GM21515 (cell line): ENCODE results near the gene PRKRIP1.
"Not testable (repeated sequence)": the region's sequence is repeated elsewhere in the genome, so short reads cannot be mapped to it uniquely, and the experiment has no call there.

Experiments used
- ATAC-seq: cut with Tn5 transposase; IDR thresholded peaks from one replicate; pipeline ENCODE4 v1.9.1; 2021; ENCODE audit not compliant: unreplicated experiment

The PRKRIP1 gene

DNA sequence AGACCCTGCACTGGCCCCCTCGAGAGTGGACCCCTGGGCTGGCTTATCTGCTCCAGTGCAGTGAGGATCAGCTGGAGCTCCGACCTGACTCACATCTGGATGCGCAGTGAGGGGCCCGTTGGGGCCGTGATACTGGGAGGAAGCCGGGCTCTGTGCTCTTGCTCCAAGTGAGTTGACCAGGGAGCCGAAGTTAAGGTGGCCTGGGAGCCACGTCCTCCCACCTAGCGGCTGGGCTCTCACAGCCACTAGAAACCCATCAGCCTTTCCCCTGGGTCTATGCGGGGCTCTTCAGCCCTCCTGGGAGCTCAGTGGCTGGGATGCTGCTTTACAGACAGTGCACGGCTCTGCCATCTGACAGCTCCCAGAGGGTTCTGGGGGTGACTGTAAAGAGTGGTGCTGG, 59.4 kb downstream of the PRKRIP1 start:
- no peak for ATAC-seq

DNA sequence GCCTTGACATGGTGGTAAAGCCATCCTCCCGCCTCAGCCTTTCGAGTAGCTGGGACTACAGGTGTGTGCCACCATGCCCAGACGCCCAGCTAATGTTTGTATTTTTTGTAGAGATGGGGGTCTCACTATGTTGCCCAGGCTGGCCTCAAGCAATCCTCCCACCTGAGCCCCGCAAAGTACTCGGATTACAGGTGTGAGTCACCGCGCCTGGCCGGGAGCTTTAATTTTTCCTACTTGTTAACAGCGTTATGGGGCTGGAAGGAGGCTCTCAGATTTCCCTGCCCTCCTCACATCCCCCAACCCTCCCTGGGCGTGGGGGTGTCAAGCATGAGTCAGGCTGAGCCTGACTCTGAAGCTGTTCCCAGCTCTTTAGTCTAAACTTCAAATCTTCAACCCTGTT, 60.2 kb downstream of the PRKRIP1 start:
- ATAC-seq: no peak

DNA sequence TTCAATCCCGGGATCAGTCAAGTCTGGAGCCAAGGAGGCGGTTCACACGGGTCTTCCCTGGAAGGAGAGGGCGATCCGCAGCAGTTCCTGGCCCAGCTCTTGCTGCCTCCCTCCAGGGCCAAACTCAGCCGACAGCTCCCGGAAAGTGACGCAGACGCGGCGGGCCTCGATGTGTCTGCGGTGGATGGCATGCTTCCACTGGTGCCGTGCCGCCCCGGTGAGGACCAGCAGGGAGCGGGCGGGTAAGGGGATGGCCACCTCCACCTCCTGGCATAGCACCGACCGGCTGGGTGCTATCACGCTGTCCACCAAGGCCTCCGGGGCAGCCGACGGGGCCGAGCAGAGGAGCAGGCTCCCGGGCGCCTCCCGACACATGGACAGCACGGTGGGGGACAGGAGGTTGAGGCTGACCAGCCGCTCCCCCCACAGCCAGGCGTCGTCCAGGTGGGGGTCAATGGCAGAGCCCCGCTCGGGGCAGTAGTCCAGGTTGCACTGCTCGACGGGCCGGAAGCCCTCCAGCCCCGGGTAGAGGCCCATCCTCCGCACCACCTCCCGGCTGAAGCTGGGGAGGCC, 61.3 kb downstream of the PRKRIP1 start:
- ATAC-seq: no peak

DNA sequence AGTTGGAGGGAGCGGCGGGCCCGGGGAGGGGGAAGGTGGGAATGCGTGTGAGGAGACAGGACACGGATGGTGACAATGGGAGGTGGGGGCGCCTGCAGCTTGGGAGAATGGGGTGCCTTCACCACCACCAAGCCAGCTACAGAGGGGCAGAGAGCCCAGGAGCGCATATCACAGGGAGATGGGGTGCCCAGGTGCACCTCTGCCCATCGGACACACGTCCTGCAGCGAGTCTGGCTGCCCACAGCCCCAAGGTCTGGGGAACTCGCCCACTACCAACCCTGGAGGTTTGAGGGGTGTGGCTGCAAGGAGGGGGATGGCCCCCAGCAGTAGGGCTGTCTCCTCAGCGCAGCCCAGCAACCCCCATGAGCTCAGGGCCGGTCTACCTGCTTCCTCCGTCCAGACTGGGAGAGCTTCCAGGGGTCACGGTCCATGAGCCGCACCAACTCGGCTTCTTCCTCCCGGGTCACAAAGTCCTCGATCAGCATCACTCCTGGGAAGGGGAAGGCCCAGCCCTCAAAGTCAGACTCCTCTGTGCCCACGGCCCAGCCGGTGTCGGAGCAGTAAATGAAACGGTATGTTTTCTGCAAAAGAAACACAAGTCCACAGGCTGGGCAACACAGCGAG, 63.2 kb downstream of the PRKRIP1 start:
- no peak for ATAC-seq

DNA sequence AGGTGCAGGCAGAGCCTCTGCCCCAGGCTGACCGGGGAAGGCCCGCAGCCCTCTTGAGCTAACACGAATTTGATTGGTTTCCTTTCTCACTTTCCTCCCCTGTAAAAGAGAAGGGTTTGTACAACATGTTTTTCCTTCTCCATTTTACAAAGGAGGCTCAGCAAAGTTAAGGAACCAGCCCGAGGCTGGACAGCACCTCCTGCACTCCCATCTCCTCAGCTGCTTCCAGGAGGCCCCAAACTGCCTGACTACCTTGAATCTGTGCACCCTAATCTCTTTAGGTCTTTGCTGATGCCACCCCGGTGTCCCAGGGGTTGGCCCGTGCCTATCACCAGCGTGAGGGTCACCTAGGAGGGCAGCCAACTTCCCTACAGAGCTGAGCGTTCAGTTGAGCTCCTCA, 64.3 kb downstream of the PRKRIP1 start:
- no peak for ATAC-seq

DNA sequence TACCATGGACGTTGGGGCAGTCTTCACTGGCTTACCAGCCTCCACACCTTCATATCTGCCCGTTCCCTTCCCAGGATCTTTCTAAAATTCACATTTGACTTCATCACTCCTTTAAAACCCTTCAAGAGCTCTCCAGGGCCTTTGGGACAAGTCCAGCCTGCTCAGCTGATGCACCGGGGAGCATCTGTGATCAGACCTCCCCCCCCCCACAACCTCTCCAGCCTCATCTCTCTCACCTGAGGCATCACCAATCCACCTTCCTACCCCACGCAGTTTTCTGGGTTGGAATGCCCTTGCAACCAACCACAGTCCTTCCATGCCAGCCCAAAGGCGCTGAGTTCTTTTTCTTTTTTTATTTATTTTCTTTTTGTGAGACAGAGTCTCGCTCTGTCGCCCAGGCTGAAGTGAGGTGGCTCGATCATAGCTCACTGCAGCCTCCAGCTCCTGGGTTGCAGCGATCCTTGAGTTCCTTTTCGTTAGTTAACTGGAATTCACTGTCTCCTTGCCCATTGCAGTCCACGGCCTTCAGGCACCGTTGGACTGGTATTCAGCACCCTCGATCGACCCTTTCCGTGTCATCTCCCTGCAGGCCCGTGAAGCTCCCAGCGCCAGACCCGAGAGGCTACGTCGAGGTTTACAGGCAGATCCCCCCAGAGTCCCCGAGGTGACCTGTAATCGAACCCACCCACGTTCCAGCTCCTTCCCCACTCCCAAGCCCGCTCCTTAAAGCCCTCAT, 67.8 kb downstream of the PRKRIP1 start:
- peak; percentile 4 for ATAC-seq

DNA sequence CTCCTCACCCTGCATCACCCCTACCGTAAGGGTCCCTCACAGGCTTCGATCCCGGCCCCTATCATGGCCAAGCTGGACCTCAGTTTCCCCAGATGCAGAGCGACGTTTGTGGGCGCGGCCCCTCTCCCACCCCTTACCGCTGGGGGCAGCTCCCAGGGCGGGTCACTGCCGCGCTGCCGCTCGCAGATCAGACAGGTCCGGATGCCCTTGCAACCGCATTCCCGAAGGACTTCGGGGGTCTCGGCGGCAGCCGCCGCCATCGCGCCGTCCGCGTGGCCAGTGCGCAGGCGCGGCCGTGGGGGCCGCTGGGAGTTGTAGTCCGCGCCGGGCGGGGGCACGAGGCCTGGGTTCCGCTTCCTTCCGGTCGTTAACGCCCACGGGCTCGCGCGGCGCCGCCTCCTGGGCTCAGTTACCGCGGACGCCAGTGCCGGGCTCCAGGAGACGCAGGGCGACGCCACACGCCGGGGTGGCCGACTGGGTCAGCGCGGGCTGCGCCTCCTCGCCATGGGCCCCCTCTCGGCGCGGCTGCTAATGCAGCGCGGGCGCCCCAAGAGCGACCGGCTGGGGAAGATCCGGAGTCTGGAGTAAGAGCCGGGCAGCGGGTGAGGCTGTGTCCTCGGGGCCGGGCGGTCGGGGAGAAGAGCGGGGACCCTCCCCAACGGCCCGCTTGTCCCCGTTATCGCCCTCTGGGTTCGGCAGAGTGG, 68.6 kb downstream of the PRKRIP1 start, which contains the start of the genes ALKBH4 and LRWD1:
Gene ALKBH4 (minus strand): TSS at position 287 of the 704 bp plus-strand sequence. CDS start 27 bp downstream, at position 260.
Gene LRWD1 (plus strand): TSS at position 408 of the 704 bp plus-strand sequence. CDS start 97 bp downstream, at position 505.
- peak; percentile 84 for ATAC-seq

DNA sequence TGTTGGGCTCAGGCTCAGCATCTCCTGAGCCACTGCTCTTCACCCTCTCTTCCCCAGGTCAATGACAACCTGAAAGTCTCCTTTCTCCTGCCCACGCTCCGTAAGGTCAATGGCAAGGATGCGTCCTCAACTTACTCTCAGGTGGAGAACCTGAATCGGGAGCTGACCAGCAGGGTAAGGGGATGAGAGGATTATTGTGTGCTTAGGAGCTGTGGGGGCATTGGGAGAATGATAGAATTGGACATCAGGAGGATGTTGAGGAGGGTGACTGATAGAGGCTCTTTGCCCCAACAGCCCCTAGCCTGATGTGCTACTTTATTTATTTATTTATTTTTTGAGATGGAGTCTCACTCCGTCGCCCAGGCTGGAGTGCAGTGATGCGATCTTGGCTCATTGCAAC, 69.9 kb downstream of the PRKRIP1 start:
- no peak for ATAC-seq

DNA sequence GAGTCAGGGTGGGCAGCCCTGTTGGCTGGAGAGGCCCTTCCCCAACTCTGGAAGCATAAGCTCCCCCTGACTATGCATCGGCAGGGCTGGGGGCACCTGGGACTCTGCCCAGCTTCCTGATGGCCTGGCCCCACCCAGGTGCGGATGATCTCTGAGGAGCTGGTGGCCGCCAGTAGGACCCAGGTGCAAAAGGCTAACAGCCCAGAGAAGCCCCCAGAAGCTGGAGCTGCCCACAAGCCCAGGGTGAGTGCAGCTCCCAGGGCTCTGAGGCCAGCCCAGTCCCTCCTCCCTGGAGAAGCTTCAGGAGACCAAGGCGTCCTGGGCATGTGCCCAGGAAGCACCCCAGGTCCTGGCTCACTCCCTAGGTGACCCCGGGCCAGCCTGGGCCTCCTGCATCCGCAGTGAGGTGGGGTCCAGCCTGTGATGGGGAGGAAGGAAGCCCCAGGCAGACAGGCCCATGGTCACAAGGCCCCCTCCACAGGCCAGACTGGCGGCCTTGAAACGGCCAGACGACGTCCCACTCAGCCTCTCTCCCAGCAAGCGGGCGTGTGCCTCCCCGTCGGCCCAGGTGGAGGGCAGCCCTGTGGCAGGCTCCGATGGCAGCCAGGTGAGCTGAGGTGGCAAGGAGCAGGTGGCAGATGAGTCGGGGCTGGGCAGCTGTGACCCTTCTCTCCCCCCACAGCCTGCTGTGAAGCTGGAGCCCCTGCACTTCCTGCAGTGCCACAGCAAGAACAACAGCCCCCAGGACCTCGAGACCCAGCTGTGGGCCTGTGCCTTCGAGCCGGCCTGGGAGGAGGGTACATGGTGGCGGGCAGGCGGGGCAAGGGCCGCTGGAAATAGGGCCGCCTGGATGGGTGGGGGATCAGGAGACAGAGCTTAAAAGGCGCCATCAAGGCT, 71.7 kb downstream of the PRKRIP1 start:
- ATAC-seq: no peak

DNA sequence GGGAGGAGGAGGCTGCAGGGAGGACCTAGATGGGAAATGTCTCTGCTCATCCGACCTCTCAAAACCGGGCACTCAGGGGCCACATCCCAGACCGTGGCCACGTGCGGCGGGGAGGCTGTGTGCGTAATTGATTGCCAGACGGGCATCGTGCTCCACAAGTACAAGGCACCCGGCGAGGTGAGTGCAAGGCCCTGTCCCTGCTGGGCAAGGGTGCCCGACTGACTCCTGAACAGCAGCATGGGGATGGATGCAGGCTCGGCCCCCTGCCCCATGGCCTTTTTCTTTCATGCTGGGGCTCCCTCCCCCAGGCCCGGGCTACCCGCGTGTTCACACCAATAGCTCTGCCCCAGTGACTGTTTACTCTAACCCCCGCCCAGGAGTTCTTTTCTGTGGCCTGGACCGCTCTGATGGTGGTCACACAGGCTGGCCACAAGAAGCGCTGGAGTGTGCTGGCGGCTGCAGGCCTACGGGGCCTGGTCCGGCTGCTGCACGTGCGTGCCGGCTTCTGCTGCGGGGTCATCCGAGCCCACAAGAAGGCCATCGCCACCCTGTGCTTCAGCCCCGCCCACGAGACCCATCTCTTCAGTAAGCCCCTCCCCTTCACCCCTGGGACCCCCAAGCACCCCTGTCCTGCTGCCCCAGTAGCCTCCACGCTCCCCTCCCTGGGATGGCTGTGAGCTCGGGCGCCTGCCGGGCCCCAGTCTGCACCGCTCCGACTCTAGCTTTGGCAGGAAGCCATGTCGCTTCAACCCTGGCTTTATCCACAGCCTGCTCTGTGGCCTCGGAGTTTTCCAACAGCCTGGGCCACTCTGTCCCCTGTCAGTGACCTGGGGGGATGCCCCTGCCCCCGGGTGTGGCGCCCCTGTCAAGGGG, 72.6 kb downstream of the PRKRIP1 start:
- ATAC-seq: no peak

DNA sequence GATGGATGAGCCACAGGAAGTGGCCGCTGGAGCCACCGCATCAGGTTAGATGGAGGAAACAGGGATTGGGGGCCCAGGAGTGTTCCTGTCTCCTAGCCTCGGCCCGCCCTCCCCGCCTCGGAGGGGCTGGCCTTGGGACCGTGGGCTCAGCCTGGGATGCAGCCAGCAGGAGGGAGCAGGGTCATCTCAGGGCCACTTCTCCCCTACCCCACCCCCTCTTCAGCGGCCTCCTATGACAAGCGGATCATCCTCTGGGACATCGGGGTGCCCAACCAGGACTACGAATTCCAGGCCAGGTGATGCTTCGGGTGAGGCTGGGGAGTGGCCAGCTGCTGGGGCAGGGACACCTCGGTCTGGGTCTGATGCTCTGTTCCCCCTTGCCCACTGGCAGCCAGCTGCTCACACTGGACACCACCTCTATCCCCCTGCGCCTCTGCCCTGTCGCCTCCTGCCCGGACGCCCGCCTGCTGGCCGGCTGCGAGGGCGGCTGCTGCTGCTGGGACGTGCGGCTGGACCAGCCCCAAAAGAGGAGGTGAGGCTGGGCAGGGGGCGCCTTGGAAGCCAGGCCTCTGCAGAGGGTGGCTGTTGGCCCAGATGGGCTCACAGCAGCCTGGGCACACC, 73.3 kb downstream of the PRKRIP1 start:
- ATAC-seq: no peak

DNA sequence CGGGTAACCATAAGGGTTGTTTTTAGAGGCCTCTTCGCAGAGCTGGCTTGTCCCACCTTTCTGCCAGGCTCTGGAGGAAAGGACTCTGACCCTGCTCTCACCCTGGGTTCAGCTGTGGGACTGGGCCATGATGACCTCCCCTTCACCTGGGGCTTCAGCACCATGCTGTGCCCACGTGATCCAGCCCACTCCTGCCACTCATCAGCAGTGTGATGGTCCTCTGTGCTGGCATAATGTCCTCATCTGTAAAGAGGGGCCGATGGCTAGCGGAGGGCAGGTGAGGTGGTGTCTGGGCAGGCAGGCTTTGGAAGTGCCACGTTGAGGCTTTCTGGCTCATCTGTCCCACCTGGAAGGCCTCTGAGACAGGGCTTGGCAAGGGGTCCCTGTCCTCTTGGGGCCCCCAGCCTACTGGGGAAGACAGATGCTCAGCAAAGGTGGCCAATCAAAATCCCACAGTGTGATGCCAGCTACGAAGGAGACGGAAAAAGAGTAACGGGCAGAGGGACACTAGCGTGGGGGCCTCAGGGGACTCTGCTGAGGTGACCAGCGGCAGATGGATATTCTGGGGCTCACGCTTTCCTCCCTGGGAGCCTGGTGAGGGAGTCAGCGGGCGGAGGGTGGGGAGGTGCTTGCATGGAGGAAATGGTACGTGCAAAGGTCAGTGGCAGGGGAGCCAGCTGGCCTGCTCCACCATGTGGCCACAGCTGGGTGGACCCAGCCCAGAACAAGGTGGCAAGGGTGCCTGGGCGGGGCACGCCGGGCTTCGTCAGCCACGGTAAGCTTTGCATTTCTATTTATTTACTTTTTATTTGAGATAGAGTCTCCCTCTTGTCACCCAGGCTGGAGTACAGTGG, 74.0 kb downstream of the PRKRIP1 start:
- ATAC-seq: no peak

DNA sequence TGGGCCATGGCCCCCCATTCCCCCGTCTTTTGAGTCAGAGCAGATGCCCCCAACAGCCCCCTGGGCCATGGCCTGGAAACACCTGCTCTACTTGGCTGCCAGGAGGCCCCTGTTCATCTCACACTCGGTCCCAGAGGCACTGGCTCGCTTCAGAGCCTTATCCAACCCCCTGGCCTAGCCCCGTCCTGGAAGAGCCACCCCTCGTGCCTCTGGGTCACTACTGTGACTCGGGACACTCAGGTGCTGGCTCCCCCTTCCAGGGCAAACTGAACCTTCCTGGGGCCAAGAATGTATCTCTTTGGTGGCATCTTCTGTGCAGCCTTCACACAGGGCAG, 75.6 kb downstream of the PRKRIP1 start:
- no peak for ATAC-seq

DNA sequence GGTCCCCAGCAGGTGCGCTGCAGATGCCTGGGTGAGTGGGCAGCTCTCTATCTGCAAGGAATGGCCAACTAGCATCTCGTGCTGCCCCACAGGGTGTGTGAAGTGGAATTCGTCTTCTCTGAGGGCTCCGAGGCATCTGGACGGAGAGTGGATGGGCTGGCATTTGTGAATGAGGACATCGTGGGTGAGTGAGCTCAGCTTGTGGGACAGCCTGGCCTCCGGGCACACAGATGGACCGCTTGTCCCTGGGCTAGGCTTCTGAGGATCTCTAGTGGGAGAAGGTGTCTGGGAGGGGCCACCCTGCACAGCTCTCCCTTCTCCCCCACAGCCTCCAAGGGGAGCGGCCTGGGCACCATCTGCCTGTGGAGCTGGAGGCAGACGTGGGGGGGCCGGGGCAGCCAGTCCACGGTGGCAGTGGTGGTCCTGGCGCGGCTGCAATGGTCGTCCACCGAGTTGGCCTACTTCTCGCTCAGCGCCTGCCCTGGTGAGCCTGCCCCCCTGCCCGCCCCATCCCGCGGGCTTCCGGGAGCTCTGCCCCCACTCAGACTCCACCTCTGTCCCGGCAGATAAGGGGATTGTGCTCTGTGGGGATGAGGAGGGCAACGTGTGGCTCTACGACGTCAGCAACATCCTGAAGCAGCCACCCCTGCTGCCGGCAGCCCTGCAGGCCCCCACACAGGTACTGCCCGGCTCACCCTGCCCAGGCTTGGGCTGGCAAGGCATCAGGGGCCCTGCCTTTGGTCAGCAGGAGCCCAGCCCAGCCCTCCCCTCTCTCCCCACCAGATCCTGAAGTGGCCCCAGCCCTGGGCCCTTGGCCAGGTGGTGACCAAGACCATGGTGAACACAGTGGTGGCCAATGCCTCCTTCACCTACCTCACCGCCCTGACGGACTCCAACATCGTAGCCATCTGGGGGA, 76.2 kb downstream of the PRKRIP1 start:
- no peak for ATAC-seq

DNA sequence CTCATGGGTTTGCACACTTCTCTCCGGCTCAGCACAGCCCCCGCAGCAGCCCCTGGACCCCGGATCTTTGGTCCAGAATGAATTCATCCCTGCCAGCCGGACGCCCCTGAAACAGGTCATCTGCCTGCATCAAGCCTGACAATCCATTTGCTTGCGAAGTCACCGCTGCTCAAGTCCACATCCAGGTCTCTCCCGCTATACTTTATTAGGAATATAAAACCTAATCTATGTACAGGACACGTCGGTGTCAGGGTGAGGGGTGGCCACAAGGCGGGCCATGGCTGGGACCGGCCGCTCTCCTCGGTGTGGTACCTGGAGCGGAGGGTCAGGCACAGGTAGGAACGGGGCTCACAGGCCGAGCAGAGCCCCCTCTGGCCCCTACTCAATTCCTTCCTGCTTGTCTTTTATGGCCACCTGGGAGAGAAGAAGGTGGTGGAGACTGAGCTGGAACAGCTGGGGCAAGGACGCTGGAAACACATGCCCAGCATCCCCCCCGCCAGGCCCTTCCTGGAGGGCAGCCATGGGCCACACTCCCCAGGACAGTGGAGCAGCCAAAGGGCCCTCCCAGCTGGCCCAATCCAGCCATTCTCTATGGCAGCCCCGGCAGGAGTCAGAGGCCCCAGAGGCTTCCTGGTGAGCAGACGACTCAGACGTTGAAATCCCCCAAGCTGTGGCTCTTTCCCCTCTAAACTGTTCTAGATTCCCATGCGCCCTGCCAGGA, 77.3 kb downstream of the PRKRIP1 start:
- ATAC-seq: no peak

DNA sequence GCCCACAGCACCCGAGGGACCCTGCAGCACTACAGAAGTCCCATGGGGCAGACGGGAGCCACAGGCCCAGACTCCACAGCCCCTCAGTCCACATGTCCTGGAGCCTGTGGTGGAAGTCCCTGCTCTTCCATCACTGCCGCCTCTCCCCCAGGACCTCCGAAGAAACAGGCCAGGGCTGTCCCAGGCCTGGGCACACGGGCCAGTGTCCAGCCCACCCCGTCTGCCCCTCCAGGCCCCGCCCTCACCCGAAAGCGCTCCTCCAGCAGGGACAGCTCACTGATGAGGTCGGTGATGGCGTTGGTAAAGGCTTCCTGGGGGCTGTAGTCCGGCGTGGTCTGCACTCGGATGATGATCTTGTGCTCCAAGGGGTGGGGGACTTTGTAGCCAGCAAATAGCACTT, 78.0 kb downstream of the PRKRIP1 start:
- not testable (repeated sequence) for ATAC-seq
